B cell (primary cell): ENCODE data around the gene SPEN. TPM values are rescaled to one million over a fixed set of nuclear protein-coding genes. Genes with fewer than 3 reads are reported as not detected.
A peak's percentile ranks its signal among the peaks of the same experiment; 100 is the strongest.

Source experiments
- ATAC-seq: fragments of 200-7000 bp; cut with Tn5 transposase; one replicate; pipeline ENCODE4 v1.10.0; 2021; ENCODE audit warnings: low read depth, mild to moderate bottlenecking, moderate number of reproducible peaks, moderate library complexity
- CTCF ChIA-PET: fragments of 350-600 bp; sonication (Branson Sonifier 250); formaldehyde crosslinking; loops from one replicate; lab custom pipeline; 2021; ENCODE audit warnings: antibody characterized with exemption, inconsistent platforms; lab: Charles Lee
- POLR2A ChIA-PET: fragments of 350-600 bp; sonication (Branson Sonifier 250); formaldehyde crosslinking; loops from one replicate; lab custom pipeline; 2021; ENCODE audit warnings: antibody characterized with exemption; lab: Charles Lee
- DNase-seq: peaks from one replicate; pipeline ENCODE4 v3.0.0; 2013
- H2AFZ ChIP-seq: 2 replicates; pipeline ENCODE4 v1.6.1; 2012; ENCODE audit warnings: mild to moderate bottlenecking, low read depth, low read length; ENCODE audit not compliant: insufficient read depth, poor library complexity, severe bottlenecking
- H3K27ac ChIP-seq, 2 donors: 1 replicate in 1 of 2; 2 replicates in 1 of 2; pipeline ENCODE4 v1.5.1; 2012 to 2013; ENCODE audit warnings: low read length in 2 of 2, mild to moderate bottlenecking in 2 of 2, moderate library complexity in 1 of 2
- H3K27me3 ChIP-seq, 4 experiments: fragments of 200-600 bp in 1 of 4; sonication (generic) in 1 of 4; replicated peaks in 1 of 4; 1 replicate in 2 of 4; 2 replicates in 2 of 4; pipeline versions ENCODE4 v1.6.1 to v1.7.0; 2013 to 2016; ENCODE audit warnings: low read length in 3 of 4, mild to moderate bottlenecking in 2 of 4, mixed read lengths in 1 of 4, moderate library complexity in 1 of 4; ENCODE audit not compliant: insufficient read depth in 4 of 4, control insufficient read depth in 3 of 4; ENCODE audit errors: control extremely low read depth in 1 of 4
- H3K36me3 ChIP-seq, 2 experiments: replicated peaks in 1 of 2; 1 replicate in 1 of 2; 2 replicates in 1 of 2; pipeline versions ENCODE4 v1.6.1 to v1.7.1; 2013; ENCODE audit warnings: low read length in 1 of 2; ENCODE audit not compliant: insufficient read depth in 2 of 2, control insufficient read depth in 1 of 2; ENCODE audit errors: control extremely low read depth in 1 of 2, extremely low read depth in 1 of 2
- H3K4me1 ChIP-seq, 2 donors: fragments of 200-600 bp in 1 of 2; sonication (generic) in 1 of 2; 1 replicate in 1 of 2; 2 replicates in 1 of 2; pipeline versions ENCODE4 v1.5.1 to v1.6.1; 2013 to 2017; ENCODE audit warnings: low read length in 2 of 2; ENCODE audit not compliant: control insufficient read depth in 2 of 2, insufficient read depth in 2 of 2
- H3K4me2 ChIP-seq: replicated peaks from 2 replicates; pipeline ENCODE3; 2012; ENCODE audit warnings: mild to moderate bottlenecking, low read depth, low read length; ENCODE audit not compliant: poor library complexity, severe bottlenecking
- H3K4me3 ChIP-seq, 5 experiments: fragments of 200-600 bp in 1 of 5; sonication (generic) in 1 of 5; 1 replicate in 3 of 5; 2 replicates in 2 of 5; pipeline versions ENCODE4 v1.5.1 to v1.7.0; 2011 to 2016; ENCODE audit warnings: low read length in 4 of 5, mild to moderate bottlenecking in 4 of 5, low read depth in 2 of 5, control low read depth in 1 of 5, moderate library complexity in 1 of 5; ENCODE audit not compliant: insufficient read depth in 1 of 5; ENCODE audit errors: control extremely low read depth in 1 of 5, extremely low read depth in 1 of 5
- H3K79me2 ChIP-seq: fragments of 200-600 bp; sonication (generic); one replicate; pipeline ENCODE4 v1.6.0; 2016; ENCODE audit warnings: low read length; ENCODE audit not compliant: control insufficient read depth, insufficient read depth
- H3K9ac ChIP-seq: fragments of 200-600 bp; sonication (generic); 2 replicates; pipeline ENCODE4 v1.6.1; 2017; ENCODE audit warnings: mild to moderate bottlenecking, low read length, moderate library complexity
- H3K9me3 ChIP-seq, 3 donors: one replicate each; pipeline versions ENCODE4 v1.6.1 to v1.7.1; 2013; ENCODE audit warnings: low read length in 2 of 3; ENCODE audit not compliant: control insufficient read depth in 2 of 3, insufficient read depth in 1 of 3; ENCODE audit errors: control extremely low read depth in 1 of 3
- H4K20me1 ChIP-seq: 2 replicates; pipeline ENCODE4 v1.6.0; 2012; ENCODE audit warnings: mild to moderate bottlenecking, low read length; ENCODE audit not compliant: insufficient read depth, control insufficient read depth, poor library complexity, severe bottlenecking
- H3K27ac Mint-ChIP-seq: one replicate; pipeline ENCODE4 v1.8.0; 2021; ENCODE audit warnings: mixed read lengths
- H3K27me3 Mint-ChIP-seq: one replicate; pipeline ENCODE4 v1.8.0; 2021; ENCODE audit warnings: mixed read lengths
- H3K4me1 Mint-ChIP-seq: one replicate; pipeline ENCODE4 v1.8.0; 2021; ENCODE audit warnings: mixed read lengths
- H3K4me3 Mint-ChIP-seq: one replicate; pipeline ENCODE4 v1.8.0; 2021; ENCODE audit warnings: mixed read lengths
- H3K9me3 Mint-ChIP-seq: one replicate; pipeline ENCODE4 v1.8.0; 2022; ENCODE audit warnings: mixed read lengths; ENCODE audit not compliant: insufficient read depth
- CTCF ChIP-seq: fragments of 200-600 bp; IDR thresholded peaks from one replicate; pipeline ENCODE4 v1.8.0; 2022; ENCODE audit warnings: antibody characterized with exemption, mild to moderate bottlenecking
- EZH2 ChIP-seq: IDR thresholded peaks from 2 replicates; pipeline ENCODE4 v1.6.1; 2012; ENCODE audit warnings: borderline replicate concordance, low read depth, mild to moderate bottlenecking, moderate library complexity, low read length; ENCODE audit not compliant: insufficient read depth, poor library complexity, severe bottlenecking
- WGBS: methylation state at CpG from one replicate; pipeline ENCODE4 v1.1.5; 2013; ENCODE audit warnings: missing lambda C conversion rate; ENCODE audit not compliant: insufficient coverage; 5-methylcytosine and 5-hydroxymethylcytosine counted together
- intact Hi-C: fragments of 100-400 bp; cut with micrococcal nuclease; formaldehyde crosslinking; loops from one replicate; pipeline ENCODE4 v1.10.0; 2022
- polyA plus RNA-seq: library from polyadenylated mRNA; depleted of rRNA; stranded (reverse); fragments of >200 nt; gene quantifications from 2 replicates; pipeline ENCODE4 v1.2.3, GENCODE V29; 2012
- total RNA-seq, 2 donors: library from RNA; stranded (reverse); fragments of 120-200 nt in 1 of 2; gene quantifications; 1 replicate in 1 of 2; 2 replicates in 1 of 2; pipeline versions ENCODE4 v1.2.3 to v1.2.4, GENCODE V29; 2013 to 2022

SPEN gene
- total and polyA plus RNA-seq, 2 donors (not counting 1 experiment from before 2014, with no cell fraction given) = 29.1 to 126 TPM

- H3K27ac Mint-ChIP-seq = no peak overlapping the region
- no peak overlapping the region for H3K4me3 ChIP-seq
- TF ChIP-seq CTCF = no peak
- TF ChIP-seq EZH2 = no peak
- no peak overlapping the region for H2AFZ ChIP-seq
- no peaks in the 10 kb centered on the region for H3K4me1 ChIP-seq
- no peaks in the 10 kb centered on the region for H3K9me3 Mint-ChIP-seq
- WGBS = 89% methylated on average over 13 of the region's 17 CpGs
- no peaks in the 10 kb centered on the region for H3K79me2 ChIP-seq
- peaks cover 7% of the 10 kb centered on the region for H3K27me3 Mint-ChIP-seq
- peaks cover 0 to 2% (median 0%) of the 10 kb centered on the region in 4 experiments for H3K27me3 ChIP-seq
- ChIA-PET CTCF (interaction anchor here (0.8 to 3.2 kb wide), 8 partner anchors 10 to 252 kb away, joined by 3 to 20 read pairs (median 6); no protein-coding TSS in a partner anchor), POLR2A (no interaction called here)
- H3K9me3 ChIP-seq = no peaks in the 10 kb centered on the region
- no peaks in the 10 kb centered on the region for H3K4me1 Mint-ChIP-seq
- no peaks in the 10 kb centered on the region for H3K36me3 ChIP-seq
- DNase-seq (no peak), ATAC-seq (no peak)
- H3K4me2 ChIP-seq = no peak overlapping the region
- no peak overlapping the region for H3K9ac ChIP-seq
- H3K27ac ChIP-seq = no peak overlapping the region
- intact Hi-C loops = loop anchor here (5.0 kb wide), 2 partner anchors 190 to 205 kb away; no protein-coding TSS in a partner anchor
- no peaks in the 10 kb centered on the region for H4K20me1 ChIP-seq
- no peak overlapping the region for H3K4me3 Mint-ChIP-seq
These were observed 45.1 kb upstream of the SPEN start for GRCh38 chr1:15802234-15802965.

DNA sequence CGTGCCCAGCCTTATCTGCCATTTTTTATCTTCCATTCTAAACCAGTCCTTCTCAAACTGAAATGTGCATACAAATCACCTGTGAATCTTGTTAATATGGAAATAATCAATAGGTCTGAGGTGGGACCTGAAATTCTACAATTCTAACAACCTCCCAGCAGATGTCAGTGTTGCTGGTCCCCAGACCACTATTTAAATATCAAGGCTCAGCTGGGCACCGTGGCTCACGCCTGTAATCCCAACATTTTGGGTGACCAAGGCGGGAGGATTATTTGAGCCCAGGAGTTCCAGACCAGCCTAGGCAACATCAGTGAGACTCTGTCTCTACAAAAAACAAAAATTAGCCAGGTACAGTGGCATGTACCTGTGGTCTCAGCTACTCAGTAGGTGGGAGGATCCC, 44.1 kb upstream of the SPEN start:
- intact Hi-C loops = loop anchor here (1.0 to 5.0 kb wide), 4 partner anchors 189 to 253 kb away; no protein-coding TSS in a partner anchor
- Histone ChIP-seq H3K9ac (no peak overlapping the region), H3K36me3 (no peaks in the 10 kb centered on the region), H3K9me3 (no peaks in the 10 kb centered on the region), H3K27me3 (peaks cover 0 to 2% (median 0%) of the 10 kb centered on the region in 4 experiments), H3K4me1 (no peaks in the 10 kb centered on the region), H4K20me1 (no peaks in the 10 kb centered on the region), H3K79me2 (no peaks in the 10 kb centered on the region), H3K27ac (no peak overlapping the region), H3K4me2 (no peak overlapping the region), H3K4me3 (no peak overlapping the region), H2AFZ (no peak overlapping the region)
- DNase-seq (peak; percentile 68), ATAC-seq (peak; percentile 53)
- Mint-ChIP-seq H3K27me3 (peaks cover 7% of the 10 kb centered on the region), H3K9me3 (no peaks in the 10 kb centered on the region), H3K4me1 (no peaks in the 10 kb centered on the region), H3K4me3 (no peak overlapping the region), H3K27ac (no peak overlapping the region)
- no peak for TF ChIP-seq EZH2
- TF ChIP-seq CTCF = peak; percentile 67
- POLR2A ChIA-PET = no interaction called here
- WGBS = 35% methylated on average over 3 of the region's 4 CpGs
- CTCF ChIA-PET = interaction anchor here (0.7 to 3.2 kb wide), 21 partner anchors 9 to 385 kb away, joined by 3 to 20 read pairs (median 3); no protein-coding TSS in a partner anchor
